Stimulated activated CD8-positive, alpha-beta memory T cell treated with anti-CD3 and anti-CD28 coated beads, Interleukin-7, amount 100 ng/mL, for 4 hours (primary cell): ENCODE data around the gene BAD.
"Not testable (repeated sequence)": the region's sequence is repeated elsewhere in the genome, so short reads cannot be mapped to it uniquely, and the experiment has no call there.

Source experiments
- DNase-seq, 2 donors: peaks; one replicate each; pipeline ENCODE4 v3.0.0-alpha.2; 2020; ENCODE audit warnings: low read depth in 2 of 2

The BAD gene

DNA sequence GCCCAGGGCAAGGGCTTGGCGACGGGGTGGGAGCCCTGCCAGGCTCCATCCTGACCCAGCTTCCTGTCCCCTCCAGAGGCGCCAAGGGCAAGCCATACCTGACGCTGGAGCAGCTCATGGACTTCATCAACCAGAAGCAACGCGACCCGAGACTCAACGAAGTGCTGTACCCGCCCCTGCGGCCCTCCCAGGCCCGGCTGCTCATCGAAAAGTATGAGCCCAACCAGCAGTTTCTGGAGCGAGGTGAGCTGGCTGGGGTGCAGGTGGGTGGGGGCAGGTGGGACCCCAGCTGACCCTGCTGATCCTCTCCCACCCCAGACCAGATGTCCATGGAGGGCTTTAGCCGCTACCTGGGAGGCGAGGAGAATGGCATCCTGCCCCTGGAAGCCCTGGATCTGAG, 28.2 kb downstream of the BAD start:
- DNase-seq: no peak

DNA sequence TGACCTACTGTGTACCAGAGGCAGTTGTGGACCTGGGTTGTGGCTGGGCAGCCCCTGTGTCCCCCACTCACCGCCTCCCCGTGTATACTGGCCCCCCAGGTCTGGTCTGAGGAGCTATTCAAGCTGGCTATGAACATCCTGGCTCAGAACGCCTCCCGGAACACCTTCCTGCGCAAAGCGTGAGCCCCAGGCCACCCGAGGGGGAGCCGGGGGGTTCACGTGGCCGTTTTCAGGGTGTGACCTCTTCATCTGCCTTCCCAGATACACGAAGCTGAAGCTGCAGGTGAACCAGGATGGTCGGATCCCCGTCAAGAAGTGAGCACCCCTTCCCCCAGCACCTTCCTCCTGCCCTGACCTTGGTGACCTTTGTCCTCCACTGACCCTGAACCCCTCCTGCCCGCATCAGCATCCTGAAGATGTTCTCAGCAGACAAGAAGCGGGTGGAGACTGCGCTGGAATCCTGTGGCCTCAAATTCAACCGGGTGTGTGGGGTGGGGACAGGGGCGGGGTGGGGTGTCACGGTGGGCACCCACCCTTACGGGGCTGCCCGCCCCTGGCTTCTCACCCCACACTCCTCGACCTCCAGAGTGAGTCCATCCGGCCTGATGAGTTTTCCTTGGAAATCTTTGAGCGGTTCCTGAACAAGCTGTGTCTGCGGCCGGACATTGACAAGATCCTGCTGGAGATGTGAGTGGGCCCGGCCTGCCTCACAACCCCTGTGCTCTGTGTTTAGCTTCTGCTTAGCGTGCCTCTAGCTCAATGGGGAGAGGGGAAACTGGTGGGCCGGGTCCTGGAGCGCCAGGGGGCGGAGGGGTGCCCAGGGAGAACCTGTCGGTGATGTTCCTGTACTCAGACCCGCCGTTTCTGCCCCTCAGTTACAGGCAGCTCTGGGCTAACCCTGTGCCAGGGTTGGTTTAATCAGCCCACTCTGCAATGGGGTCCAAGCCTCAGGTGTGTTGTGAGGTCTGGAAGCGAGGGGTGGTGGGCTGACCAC, 29.0 kb downstream of the BAD start:
- DNase-seq: no peak

DNA sequence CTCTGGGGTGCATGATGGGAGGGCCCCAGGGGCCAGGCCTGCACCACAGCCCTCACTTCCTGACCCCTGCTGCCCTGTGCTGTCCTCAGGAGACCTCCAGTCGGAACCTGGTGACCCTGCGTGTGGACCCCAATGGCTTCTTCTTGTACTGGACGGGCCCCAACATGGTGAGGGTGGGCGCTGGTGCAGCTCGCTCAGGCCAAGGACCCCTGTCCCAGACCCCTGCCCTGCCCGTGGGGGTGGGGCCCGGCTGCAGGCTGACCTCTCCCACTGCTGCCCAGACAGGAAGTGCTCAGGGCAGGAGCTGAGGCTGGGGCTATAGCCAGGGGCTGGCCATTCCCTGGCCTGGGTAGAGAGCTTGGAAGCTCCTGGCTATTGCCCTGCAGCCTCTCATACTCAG, 30.1 kb downstream of the BAD start:
- no peak for DNase-seq

DNA sequence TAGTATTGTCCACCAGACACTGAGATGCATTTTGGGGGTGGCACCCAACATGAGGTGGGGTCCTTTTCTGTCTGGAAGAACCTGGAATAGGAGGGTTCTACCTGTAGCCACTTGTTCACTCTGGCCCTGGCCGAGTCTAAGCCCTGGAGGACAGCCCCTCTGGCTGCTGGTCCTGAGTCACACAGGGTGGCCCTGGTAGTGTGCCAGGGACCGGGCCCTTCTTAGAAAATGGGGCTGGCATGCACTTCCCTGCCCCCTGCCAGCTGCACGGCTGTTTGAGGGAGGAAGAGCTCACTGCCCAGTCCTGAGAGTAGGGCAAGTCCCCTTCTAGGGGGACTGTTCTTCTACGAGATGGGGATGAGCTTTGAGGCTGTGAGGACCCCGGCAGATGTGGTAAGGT, 31.0 kb downstream of the BAD start:
- DNase-seq: no peak

DNA sequence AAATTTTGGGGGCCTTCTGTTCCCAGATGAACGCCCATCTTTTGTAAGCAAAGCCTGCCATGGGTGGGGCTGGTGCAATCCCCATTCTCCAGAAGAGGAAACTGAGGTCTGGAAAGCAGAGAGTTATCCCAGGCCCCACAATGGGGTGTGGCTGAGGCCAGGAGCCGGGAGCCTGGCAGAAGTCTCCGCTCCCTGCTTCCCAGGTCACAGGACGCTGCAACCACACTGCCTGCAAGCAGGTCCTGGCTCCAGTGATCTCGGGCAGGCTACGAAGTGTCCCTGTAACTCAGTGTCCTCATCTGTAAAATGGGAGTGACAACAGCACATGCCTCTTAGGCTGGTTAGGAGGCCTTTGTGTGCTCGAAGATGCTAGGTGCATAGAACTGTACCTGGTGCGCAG, 31.4 kb downstream of the BAD start:
- DNase-seq: no peak

DNA sequence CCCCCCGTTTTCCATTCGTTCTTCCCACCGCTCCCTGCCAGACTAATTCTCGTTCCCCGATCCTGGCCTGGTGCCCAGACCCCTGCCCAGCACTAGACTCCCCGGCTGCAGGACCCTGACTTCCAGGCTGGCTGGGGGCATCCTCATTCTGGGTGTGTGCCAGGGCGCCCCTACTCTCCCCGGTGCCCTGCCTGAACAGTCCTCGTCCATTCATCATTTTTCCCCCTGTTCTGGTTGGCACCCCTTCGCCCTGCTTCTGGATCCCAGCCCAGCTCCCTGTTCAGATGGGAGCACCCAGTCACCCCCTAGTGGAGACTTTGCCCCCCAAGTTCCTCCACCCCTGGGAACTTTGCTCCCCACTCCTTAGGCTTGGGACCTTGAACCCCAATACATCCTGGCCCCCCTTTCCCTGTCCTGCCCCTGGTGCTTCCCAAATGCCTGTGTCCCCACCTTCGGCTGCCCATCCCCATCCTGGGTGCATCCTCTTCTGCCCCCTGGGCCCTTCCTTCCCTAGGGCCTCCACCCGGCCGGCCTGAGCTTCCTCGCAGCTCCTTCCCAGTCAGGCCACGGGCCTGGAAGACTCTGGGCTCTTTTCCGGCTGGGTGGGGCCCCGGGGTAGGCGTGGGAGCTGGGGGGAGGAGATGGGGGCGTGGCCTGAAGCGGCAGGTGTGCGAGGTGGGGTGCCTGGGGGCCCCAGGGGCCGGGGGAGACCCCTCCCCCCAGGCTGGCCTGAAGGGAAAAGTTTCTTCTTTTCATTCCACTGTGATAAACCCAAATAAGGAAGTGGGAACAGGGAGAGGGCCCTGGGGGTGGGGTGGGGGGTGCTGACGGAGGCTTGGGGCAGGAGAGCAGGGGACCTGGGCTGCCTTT, 32.2 kb downstream of the BAD start:
- DNase-seq: no peak

DNA sequence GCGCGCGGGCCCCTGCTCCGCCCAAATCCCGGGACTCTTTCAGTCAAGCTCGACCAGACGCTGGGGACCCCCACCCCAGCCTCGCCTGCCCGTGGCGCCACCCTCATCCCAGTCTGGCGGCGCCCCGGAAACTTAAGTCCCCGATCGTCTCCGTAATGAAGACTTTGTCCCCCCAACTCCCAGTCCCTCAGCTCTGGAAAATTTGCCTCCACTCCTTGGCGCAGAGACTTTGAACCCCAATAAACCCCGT, 32.8 kb downstream of the BAD start:
- no peak for DNase-seq

DNA sequence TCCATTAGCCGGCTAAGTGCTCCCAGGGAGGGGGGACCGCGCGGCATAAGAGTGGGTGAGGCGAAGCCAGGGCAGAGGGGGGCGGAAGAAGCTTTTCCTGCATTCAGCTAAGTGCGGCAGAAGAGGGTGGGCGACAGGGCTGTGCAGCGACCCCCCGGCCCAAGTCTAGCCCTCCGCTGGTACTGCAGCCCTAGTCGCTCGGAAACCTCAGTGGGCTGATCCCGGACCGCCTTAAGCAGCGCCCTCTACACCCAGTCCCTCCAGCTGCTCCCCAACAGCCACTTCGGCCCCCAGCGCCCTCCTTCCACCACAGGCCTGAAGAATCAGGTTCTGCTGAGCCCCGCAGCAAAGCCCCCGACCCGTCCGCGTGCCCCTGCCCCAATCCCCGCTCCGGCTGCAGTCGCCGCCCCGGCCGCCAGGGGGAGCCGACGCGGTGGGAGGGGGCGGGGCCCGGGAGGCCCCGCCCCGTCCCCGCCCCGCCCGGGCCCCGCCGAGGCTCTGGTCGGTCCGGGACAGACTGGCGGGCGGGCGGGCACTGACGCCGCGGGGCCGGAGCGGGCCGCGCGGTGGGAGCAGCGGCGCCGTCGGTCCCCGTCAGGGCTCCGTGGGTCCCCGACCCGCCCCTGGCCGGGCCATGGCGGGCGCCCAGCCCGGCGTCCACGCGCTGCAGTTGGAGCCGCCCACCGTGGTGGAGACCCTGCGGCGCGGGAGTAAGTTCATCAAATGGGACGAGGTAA, 33.3 kb downstream of the BAD start, which contains the start of gene PLCB3:
PLCB3 (plus strand) TSS at position 515 of the 737 bp plus-strand sequence; CDS start at position 635, 120 bp downstream.
- peak in 1 of 2 donors; percentile 50 for DNase-seq

DNA sequence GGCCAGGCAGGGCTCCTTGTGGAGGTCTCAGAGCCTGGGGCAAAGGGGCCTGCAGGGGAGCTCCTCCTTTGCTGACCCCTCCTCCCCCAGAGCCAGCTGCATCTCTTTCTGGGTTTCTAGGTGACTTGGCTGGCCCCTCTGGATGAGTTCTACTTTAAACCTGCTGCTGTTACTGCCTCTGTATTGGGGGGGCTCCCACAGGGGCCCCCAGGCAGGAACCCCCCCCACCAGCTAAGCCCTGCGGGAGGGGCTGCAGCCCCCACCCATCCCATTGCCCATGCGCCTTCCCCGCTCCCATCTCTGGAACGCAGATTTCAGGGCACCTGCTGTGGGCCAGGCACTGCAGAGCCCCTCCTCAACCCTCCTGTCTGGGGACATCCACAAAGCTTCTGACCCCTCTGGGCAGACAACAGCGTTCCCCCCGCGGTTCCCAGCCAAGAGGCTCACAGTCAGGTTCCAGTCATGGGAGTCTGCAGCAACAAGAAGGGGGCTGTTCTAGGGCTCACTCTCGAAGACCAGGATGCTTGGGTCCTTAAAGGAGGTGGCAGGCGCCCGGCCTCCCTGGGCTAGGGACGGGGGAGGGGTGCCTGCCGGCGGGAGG, 34.0 kb downstream of the BAD start:
- DNase-seq: no peak

DNA sequence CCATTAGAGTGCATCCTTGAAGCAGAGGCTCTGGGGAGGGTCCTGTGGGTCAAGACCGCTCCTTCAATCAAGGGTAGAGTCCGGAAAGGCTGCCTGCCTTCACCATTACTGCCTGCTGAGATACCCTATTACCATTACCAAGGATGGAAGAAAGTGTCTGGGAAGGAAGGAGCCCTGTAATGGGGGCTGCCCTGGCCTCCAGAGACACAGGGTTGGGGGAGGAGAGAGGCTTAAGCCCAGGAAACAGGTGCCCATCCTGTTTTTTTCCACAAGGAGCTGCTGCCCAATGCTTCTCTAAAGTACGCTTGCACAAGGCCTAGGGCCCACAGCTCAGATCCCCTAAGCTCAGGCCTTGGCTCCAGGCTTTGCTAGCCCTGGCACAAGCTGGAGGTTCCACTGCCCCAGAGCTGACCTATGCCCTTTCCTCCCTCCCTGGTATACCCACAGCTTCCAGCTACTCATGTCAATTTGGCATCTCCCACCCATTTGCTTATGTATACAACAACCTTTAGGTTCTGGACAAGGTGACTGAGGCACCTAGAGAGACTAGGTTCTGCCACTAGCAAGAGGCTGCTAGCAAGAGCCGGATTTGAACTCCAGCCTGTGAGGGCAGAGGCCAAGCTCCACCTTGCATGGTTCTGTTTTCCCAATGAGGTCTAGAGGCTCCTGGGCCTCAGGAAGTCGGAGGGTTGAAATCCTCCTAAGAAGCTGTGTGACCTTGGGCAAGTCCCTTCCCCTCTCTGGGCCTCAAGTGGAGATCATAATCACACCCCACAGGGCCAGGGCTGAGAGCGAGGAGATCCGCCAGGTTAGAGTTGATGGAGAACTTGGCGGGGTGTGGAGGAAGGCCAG, 34.7 kb downstream of the BAD start:
- no peak for DNase-seq

DNA sequence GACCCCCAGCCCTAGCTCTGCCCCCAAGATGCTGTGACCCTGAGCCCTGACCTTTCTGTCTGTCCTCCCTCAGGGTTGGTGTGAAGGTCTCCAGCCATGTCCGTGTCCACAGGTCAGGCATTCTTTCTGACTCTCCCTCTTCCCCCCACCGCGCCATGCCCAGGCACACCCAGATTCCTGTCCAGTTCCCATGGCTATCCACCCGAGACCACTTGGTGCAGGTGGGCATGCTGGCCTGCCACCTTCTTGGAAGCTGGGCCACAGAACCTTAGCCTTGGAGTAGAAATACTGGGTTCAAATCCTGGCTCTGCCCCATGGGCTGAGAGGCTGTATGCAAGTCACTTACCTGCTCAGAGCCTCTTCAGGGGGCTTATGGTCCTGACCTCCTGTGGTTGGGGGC, 35.4 kb downstream of the BAD start:
- DNase-seq: no peak

DNA sequence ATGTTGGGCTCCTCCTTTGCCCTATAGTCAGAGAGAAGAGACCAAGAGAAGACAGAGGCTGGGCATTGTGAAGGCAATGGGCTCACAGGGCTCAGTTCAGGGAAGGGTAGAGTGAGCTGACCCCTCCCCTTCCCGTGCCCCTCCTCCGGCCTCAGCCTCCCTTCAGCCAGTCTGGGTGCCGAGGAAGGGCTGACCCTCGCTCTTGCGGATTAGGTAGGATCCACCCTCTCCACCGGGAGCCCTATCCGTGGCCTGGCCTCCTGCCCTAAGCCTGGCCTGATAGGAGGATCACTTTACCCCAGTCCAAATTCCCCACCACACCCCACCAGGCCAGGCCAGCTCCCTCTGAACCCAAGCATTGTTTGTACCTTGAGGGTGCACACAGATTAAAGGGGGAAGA, 35.9 kb downstream of the BAD start:
- no peak for DNase-seq

DNA sequence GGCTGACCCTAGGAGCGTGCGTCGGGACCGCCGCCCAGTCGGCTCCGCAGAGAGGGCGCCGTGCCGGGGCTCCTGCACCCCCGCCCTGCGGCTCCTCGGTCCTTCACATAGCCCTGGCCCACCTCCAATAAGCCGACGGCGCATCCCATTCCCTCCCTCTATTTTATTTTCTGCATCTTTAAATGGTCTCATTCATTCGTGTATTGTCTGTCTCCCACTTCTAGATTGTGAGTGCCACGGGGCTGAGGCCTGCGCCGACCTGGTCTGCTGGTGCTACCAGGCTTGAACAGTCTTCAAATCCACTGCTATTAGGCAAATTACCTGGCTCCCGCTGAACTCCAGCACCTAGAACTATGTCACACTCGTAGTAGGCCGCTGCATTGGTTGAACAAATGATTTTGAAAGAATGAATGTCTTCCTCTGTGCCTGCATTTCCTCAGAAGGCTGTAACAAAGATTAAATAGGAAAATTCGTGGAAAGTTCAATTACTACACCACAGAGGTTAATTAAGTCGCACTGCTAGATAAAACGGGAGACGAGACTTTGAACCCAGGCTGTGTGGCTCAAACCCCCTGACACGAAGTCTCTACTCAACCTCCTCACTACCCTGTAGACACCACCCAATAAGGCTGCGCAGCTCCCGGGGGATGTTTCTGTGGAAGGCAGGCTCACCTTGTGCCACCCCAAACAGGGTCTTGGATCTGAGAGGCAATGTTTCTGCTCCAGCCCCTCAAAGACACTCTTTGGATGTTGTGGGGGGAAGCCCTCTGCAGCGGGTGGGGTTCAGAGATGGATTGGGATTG, 36.5 kb downstream of the BAD start:
- no peak for DNase-seq

DNA sequence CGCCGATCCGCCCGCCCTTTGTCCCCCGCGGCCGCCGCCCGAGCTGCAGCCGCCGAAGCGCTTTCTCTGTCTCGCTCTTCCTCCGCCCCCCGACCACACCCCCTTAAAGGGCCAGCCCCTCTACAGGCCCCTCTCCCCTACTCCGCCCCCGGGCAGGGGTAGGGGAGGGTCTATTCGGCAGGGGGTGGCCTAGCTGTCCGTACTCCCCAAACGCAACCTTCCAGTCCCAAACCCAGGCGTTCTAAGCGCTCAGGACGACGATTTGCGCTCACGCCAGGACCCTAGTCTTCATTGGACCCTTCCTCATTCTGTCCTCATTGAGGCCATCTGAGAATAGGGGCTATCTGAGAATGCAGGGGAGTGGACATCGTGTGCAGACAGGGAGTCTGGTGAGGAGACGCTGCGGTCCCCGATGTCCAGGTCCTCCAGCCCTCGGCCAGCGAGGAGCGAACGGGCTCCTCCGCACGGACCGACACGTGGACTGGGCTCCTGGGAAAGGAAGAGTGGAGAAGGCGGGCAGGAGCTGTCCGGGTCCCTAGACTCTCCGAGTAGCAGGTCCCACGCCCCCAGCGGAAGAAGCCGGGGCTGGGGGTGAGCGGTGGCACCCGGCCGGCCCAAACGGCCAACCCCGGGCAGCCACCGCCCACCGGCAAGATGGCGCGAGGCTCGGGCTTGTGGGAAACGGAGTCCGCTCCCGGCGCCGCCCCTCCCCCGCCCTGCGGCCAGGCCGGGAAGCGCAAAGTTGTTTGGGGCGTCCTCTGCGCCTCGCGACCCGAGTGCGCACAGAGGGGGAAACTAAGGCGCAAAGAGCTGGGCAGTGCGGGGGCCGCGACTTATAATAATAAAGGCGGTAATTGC, 37.4 kb downstream of the BAD start, which contains the start of gene PPP1R14B:
PPP1R14B (minus strand) TSS at position 73 of the 858 bp plus-strand sequence. CDS start 270 bp downstream, outside the sequence.
- peak; percentile 63 to 79 for DNase-seq

DNA sequence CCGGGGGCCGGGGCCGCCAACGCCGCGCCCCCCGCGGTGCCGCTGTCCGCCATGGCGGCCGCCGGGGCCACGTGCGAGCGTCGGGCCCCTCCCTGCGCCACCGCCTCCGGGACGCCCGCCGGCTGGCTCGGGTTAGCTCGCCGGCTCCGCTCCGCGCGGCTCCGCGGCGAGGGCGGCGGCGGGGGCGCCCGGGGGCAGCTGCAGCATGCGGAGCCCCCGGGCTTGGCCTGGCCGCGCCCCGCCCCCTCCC, 37.9 kb downstream of the BAD start:
- DNase-seq: not testable (repeated sequence)

DNA sequence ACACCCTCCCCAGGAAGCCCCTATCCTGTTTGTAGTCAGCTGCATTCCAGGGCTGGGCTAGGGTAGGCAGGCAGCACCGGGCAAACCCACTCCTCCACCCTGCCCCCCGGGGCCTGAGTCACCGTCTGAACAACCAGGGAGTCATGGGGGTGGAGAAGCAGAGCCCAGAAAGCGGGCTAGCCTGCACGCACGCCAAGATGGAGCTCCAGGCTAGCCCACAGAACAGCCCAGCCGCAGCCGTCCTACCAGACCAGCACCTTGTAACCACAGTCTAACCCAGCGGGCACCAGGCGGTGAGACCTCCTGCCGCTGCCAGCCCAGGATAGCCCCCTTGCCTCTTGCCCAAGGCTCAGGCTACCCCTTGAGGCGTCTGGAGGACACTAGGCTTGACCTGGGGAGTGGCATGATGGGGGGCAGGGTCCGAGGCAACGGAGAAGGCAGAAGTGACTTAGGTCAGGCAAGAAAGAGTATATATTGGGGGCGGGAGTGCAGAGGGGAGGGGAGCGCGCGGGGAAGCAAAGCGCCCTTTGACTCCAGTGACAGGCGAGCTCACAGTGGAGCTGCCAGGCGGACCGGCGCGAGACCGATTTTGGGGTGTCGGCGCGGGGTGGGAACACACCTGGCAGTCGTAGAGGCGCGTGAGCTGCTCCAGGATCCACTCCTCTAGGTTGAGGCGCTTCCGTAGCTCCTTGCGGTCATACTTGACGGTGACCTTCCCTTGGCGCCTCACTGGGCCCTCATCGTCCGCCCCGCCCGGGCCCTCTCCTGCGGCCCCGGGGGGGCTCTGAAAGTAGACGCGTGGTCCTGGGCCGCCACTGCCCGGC, 38.5 kb downstream of the BAD start:
- DNase-seq: peak; percentile 79 to 84

DNA sequence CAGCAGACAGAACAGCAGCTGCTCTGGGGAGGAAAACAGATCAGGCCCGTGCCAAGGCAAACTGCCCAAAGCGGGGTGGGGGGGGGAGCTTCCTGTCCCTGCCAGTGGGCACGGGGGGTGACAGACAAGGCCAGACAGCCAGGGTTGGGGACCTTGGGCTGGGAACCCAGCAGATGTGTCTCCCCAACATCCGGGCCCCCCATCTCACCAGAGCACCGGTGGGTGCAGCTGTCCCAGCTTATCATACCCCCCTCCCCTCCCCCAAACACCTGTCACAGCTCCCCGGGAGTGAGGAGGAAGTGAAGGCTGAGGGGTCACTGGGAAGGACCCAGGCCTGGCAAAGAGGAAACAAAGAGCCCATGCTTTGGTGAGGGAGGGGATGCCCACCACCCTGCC, 39.1 kb downstream of the BAD start:
- DNase-seq: peak in 1 of 2 donors; percentile 46

DNA sequence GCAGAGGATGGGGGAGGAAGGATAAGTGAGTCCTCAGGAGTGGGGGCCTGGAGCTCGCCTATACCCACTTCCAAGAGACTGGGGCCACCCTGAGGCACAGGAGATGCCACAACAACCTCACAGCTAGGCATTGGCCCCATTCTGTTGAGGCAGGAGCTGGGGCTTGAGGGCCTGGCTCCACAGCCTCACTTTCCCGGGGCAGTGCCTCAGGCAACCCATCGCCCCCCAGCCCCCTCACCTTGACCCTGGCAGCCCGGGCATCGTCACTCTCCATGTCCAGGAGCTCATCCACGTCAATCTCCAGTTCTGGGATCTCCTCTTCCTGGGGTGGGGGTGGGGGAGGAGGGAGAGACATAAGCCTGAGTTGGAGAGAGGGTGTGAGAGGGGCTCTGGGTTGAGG, 39.5 kb downstream of the BAD start:
- no peak for DNase-seq
